GM19468 (cell line): Measurements from ENCODE around the gene NDST1.
"Not testable (repeated sequence)": the region's sequence is repeated elsewhere in the genome, so short reads cannot be mapped to it uniquely, and the experiment has no call there.

Experiments used
- ATAC-seq: cut with Tn5 transposase; IDR thresholded peaks from one replicate; pipeline ENCODE4 v1.9.1; 2021; ENCODE audit warnings: mild to moderate bottlenecking, moderate library complexity, moderate number of reproducible peaks; ENCODE audit not compliant: unreplicated experiment; ENCODE audit errors: extremely low read depth

Gene NDST1

GRCh38 chr5:150505816-150506215, 2.1 kb upstream of the NDST1 start:
- ATAC-seq, result no peak

DNA sequence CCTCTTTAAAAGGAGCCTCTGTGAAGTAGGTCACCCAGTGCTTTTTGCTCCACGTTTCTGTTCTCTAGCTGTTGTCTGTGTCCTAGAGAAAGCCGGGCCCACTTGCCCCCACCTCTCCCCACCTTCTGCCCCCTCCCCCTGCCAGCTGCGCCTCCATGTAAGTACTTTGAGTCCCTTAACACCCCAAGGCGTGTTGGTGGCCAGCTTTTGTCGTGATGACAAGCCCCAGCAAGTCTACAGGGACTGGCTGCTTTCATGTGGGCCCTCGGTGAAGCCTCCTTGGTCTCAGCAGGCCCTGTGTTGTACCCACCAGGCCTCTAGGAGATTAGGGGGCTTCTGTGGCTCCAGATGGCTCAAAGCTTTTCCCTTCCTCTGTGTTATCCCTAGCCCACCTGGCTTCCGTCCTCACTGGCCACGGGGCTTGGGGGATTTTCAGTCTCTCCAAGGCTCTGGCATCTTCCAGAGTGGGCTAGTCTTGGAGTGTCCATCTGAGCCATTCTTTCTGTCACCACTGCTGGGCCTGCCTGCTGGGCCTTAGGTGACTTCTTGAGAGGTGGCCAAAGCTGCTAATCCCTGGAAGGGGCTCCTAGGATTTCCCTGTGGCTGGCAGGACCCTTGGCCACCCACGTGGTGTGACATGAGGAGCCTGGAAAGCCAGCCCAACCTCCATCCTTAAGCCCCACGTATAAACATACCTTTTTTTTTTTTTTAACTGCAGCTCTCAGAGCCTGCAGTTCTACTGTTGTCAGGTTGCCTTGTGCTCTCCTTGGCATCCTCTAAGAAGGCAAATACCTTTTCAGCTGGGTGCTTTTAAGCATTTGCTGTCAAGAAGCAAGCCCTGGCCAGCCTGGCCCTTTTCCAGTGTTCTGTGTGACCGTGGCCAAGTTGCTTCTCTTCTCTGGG, 1.1 kb upstream of the NDST1 start:
- no peak for ATAC-seq

- ATAC-seq, result no peak
Measured at GRCh38 chr5:150508277-150508640, 328 bp downstream of the NDST1 start.

DNA sequence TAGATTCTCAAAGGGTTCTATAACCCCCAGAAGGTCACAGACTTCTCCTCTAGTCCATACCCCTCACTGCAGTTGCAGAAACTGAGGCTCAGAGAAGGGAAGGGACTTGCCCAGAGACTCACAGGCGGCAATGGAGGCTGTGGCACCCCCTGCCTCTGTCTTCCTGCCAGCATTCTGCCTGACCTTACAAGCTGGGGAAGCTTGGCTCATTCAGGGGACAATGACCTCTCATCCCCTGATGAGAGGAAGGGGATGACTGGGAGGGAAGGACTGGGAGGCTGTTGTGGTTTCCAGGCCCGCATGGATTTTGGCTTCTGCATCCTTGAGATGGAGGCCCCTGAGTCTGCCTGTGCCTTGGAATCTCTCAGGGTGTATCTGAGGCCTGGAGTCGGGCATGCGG, 897 bp downstream of the NDST1 start:
- ATAC-seq, result no peak

GRCh38 chr5:150509992-150510391, 2.1 kb downstream of the NDST1 start:
- ATAC-seq, result no peak

- ATAC-seq, result no peak
Measured at GRCh38 chr5:150510460-150511263, 2.7 kb downstream of the NDST1 start.

DNA sequence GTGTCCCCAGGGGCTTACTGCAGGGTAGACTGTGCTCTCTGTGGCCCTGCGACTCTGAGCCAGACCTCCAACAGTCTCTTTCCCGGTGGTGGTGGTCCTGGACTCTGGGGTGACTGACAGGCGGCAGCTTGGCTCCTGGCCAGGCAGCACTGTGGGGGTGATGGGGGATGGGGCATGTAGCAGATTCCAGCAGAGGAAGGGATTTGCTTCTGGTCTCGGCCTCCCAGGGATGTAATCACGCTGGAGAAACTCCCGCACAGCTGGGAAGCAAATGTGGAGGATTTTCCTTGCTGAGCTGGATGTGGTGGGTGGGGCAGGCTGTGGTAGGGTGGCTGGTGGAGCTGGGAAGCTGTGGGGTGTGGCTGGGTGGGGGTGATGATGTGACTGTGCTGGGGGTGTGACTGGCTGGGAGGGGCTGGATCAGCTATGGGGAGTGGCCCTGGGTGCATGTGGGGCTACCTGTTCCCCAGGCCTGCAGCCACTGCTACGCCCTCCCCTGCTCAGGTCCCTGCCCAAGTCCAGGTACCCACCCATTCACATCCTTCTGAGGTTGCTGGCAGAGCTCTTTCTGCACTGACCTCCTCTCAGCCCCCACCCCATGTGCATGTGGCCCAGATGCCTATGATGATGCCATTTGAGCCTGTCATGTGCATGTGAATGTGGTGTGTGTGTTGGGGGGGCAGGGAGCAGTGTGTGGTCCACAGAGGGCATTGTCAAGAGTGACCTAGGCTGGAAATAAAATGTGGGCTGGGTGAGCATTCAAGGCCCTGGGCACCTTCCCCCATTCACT, 3.8 kb downstream of the NDST1 start:
- ATAC-seq, result no peak

DNA sequence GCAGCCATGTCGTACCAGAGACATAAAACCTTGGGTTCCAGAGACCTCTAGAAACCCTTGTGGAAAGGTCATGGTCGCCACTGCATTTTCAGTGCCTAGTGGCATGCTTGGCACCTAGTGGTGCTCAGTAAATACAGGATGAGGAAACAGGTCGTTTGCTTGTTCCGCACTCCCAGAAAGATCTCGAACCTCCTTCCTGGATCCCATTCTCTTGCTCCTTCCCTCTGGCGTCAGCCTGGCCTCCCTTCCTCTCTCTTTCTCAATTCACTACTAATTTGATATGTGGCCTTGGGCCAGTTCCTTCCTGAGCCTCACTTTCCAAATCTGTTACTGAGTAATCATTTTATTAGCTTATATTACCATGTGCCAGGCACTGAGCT, 4.4 kb downstream of the NDST1 start:
- no peak for ATAC-seq

- ATAC-seq, result no peak
Measured at GRCh38 chr5:150513375-150514309, 5.7 kb downstream of the NDST1 start.

- no peak for ATAC-seq
Measured at GRCh38 chr5:150514708-150515211, 6.8 kb downstream of the NDST1 start.

- no peak for ATAC-seq
Measured at GRCh38 chr5:150515446-150515845, 7.5 kb downstream of the NDST1 start.

DNA sequence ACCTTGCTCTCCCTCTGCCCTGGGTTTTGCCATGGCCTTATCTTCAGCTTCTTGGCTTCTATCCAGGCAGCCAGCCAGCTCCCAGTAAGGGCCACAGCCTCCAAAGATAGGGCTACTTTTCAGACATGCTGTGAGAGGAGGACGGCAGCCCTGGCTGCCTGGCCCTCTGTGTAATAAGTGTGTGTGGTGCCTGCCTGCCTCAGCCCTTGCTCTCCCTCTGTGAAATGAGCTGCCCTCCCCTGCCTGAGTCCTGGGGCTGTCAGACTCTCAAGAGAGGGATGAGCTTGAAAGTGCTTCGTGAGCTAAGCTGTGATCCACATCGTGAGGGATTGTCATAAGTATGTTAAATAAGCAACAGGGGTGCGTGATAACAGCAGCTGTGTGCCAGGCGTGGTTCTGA, 8.1 kb downstream of the NDST1 start:
- no peak for ATAC-seq

- no peak for ATAC-seq
Measured at GRCh38 chr5:150517272-150518152, 9.6 kb downstream of the NDST1 start.

DNA sequence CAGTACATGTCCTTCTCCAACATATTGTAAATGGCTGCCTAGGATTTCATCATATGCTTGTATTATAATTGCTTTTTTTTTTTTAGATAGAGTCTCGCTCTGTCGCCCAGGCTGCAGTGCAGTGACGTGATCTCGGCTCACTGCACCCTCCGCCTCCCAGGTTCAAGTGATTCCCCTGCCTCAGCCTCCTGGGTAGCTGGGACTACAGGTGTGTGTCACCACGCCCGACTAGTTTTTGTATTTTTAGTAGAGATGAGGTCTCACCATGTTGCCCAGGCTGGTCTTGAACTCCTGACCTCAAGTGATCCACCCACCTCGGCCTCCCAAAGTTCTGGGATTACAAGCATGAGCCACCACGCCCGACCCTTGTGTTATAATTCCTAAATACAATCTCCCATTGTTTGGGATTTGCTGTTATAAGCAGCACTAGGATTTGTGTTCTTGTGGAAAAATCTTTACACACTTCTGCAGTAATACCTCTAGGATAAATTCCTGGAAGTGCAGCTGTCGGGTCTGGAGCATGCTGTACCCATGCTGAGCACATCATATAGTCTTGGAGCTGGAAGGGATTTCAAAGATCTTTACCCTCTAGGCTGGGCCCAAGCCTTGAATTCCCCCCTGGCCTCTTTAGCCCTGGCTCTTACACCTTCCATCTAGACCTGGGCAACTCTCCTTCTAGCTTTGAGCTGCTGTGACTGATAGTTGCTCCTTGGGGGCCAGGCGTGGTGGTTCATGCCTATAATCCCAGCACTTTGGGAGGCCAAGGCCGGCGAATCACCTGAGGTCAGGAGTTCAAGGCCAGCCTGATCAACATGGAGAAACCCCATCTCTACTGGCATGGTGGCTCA, 11.0 kb downstream of the NDST1 start:
- ATAC-seq, result not testable (repeated sequence)

DNA sequence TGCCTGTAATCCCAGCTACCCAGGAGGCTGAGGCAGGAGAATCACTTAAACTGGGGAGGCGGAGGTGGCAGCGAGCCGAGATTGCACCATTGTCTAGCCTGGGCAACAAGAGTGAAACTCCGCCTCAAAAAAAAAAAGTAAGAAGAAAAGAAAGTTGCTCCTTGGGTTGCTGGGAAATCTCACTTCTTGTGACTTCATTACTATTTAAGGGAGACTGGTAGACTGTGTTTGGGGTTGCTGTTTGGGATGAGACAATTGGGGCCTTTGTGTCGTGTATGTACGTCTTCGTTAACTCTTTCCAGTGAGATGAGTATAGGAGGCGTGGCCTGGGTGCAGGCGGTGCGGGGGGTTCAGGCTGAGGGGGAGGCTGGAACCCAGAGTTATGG, 11.6 kb downstream of the NDST1 start:
- no peak for ATAC-seq

- no peak for ATAC-seq
Measured at GRCh38 chr5:150519978-150520377, 12.0 kb downstream of the NDST1 start.

DNA sequence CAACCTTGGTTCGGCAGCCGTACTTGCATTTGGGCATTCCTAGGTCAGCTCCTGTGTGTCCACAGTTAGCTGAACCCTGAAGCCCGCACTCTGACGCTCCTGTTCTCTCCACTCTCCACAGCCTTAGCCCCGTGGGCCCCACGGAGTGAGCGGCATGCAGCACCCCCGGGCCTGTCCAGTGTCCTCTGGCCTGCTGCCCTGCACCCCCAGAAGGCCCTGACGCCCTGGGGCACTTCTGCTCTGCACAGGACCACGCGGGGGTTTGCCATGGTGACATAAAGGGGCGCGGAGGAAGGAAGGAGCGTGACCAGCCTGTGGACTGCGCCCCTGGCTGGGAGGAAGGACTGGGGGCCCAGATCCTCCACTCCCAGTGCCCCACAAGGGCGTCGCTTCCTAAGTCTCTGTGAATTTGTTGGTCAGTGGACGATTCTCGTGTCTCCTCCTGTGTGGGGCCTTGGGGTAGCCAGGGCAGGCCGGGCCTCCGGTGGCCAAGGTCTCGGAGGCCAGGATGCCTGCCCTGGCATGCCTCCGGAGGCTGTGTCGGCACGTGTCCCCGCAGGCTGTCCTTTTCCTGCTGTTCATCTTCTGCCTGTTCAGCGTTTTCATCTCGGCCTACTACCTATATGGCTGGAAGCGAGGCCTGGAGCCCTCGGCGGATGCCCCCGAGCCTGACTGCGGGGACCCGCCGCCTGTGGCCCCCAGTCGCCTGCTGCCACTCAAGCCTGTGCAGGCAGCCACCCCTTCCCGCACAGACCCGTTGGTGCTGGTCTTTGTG, 13.0 kb downstream of the NDST1 start:
- no peak for ATAC-seq
